Activated CD4-positive, alpha-beta T cell treated with anti-CD3 and anti-CD28 coated beads, Interleukin-2, amount 50 U/mL, for 4 hours (primary cell): ENCODE measurements around the gene GDI1.
"Not testable (repeated sequence)": the region's sequence is repeated elsewhere in the genome, so short reads cannot be mapped to it uniquely, and the experiment has no call there.

Experiments
- DNase-seq, 2 experiments: peaks; one replicate each; pipeline ENCODE4 v3.0.0-alpha.2; 2020

GDI1 gene

DNA sequence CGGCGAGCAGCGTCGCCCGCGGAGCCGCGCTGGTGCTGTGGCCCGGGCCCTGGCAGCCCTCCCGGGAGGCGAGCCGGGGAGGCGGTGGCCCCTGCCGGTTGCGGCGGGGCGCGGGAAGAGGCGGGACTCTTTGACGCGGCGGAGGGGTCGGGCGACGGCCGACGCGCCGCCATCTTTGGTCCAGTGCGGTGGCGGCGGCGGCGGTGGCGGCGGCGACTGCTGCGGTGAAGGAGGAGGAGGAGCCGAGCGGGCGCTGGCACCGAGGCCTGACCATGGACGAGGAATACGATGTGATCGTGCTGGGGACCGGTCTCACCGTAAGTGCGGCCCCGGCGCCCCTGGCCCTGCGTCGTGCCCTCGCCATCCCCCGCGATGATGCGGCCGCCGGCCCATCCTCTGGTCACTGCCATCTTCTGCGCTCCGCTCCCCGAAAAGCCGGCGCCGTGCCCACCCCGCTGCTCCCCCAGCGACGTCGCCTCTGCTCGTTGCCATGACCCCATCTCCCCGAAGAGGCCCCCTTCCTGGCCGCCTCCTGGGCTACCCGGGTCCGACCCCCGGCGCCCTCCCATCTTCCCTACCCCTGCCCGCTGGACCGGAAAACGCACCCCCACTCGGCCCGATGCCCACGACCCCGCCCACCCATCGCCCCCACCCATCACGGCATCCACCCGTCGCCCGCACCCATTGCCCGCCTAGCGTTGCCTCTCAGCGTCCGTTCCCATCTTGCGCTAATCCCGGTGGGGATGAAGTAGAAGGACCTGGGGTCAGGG is at the start of gene GDI1:
Gene GDI1, plus strand, starts transcription at position 172 of the 770 bp plus-strand sequence. Its CDS starts 101 bp downstream, at position 273.
- peak in 1 of 2 experiments; percentile 34 for DNase-seq

GRCh38 chrX:154388094-154388493 is 48.9 kb upstream of the GDI1 start:
- not testable (repeated sequence) for DNase-seq

DNA sequence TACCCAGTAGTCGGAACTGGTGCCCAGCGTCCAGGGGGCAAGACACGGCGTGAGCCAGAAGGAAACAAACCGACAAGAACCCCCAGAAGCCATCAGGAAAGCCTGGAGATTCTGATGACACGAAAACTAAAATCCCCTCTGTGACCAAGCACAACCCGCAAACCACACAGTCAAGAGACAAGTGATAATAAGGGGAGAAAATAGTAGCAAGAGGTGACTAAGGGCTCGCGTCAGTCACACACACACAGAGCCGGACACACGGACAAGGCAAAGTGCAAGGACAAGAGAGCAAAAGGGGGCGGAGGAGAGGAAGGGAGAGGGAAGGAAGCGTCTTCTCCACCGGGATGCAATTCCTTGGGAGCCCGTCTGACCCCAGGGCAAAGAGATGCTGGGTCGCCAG is 48.3 kb upstream of the GDI1 start:
- DNase-seq: not testable (repeated sequence)

- not testable (repeated sequence) for DNase-seq
Measured at GRCh38 chrX:154389812-154390747, 46.9 kb upstream of the GDI1 start.

DNA sequence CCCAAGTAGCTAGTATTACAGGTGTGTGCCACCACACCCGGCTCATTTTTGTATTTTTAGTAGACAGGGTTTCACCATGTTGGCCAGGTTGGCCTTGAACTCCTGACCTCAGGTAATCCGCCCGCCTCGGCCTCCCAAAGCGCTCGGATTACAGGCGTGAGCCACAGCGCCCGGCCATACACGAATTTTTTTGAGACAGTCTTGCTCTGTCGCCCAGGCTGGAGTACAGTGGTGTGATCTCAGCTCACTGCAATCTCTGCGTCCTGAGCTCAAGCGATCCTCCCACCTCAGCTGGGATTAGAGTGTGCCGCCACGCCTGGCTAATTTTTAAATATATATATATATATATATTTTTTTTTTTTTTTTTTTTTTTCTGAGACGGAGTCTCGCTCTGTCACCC is 40.6 kb upstream of the GDI1 start:
- not testable (repeated sequence) for DNase-seq

- DNase-seq: peak; percentile 41 to 46
Measured at GRCh38 chrX:154396973-154397887, 39.7 kb upstream of the GDI1 start.

DNA sequence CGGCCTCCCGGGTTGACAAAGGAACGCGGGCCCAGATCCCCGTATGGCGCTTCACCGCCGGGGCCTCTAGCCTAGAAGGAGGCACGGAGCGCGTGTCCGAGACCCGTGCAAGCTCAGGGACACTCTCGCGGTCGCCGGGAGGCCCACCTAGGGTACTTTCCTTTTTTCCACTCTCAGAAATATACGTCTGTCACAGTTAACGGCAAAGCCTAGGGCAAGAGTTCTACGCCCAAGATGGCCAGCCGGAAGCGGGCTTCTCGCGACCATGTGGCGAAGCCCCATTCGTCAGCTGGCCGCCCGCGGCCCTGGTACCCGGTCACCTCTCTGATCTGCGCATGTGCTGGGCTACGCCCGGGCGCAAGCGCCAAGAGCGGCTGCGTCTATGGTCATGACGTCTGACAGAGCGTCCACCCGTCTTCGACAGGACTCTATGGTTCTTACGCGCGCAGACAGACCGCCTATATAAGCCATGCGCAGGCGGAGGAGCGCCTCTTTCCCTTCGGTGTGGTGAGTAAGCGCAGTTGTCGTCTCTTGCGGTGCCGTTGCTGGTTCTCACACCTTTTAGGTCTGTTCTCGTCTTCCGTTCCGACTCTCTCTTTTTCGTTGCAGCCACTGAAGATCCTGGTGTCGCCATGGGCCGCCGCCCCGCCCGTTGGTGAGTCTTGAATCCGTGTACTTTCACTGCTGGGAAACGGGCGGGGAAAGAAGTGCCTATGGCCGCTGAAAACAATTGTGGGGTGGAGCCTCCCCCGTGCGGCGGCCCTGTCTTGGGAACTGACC is 38.9 kb upstream of the GDI1 start, which contains the start of gene RPL10:
Gene RPL10, plus strand, starts transcription at position 490 of the 780 bp plus-strand sequence. Its CDS starts 143 bp downstream, at position 633.
- DNase-seq: peak; percentile 80 to 83

- DNase-seq: peak; percentile 77
Measured at GRCh38 chrX:154398668-154399526, 38.1 kb upstream of the GDI1 start.

GRCh38 chrX:154399527-154400368 is 37.2 kb upstream of the GDI1 start:
- DNase-seq: no peak

DNA sequence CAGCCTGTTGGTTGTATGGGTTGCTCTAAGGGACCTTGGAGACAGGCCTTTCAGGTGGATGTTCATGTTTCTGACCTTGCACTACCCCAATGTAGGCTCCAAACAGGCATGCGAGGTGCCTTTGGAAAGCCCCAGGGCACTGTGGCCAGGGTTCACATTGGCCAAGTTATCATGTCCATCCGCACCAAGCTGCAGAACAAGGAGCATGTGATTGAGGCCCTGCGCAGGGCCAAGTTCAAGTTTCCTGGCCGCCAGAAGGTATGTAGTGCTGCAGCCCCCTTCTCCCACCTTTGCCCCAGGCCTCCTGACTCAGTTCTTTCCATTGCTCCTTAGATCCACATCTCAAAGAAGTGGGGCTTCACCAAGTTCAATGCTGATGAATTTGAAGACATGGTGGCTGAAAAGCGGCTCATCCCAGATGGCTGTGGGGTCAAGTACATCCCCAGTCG is 36.6 kb upstream of the GDI1 start:
- DNase-seq: not testable (repeated sequence)

DNA sequence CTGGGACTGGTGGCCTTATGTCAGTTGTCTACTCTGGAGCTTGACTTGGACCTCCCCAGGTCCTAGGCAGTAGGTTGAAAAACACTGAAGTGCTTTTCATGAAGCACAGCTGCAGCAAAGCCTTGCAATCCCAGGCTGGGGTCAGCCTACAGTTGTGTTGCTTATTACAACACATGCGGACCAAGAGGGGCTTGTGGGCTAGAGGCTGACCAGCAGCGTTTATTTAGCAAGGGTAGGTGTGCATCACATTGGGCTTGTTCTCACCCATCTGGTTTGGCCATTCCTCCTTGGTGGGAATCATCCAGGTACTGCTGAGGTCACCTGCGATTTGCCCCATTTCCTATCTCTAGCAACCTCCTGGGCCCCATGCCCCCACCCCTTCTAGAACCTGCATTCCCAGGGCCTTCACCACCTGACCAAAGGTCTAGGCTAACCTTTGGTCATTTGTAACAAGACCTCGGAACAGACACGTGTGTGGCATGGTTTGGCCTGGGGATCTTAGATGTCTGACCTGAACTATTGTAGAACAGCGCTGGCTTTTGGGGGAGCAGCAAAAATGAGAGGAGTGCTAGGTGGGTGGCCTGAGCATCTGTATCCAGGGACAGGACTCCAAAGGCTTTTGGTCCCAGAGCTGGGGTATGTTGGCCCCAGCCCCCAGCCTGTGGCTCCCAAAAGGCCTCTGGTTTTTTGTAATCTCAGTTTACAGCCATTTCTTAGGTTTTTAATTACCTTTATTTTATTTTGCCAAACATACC is 35.7 kb upstream of the GDI1 start:
- no peak for DNase-seq

GRCh38 chrX:154401918-154402621 is 34.9 kb upstream of the GDI1 start:
- DNase-seq: no peak

- DNase-seq: no peak
Measured at GRCh38 chrX:154402622-154403127, 34.3 kb upstream of the GDI1 start.

DNA sequence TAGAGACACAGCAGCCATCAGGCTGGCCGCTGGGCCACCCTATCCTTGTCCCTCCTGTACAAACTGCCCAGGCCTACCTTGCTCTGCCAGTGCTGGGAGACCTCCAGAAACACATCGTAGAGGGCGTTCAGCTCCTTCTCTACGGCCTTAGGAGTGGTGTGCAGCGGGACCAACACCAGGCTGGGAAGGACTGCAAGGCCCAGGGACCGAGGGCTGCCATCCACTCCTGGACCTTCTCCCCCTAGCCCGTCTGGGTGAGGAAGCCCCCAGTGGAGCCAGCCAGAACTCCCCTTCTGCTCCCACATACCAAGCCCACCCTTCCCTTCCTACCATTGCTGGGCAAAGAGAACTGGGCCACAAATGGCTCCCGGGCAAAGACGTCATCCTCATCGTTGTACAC is 33.8 kb upstream of the GDI1 start:
- no peak for DNase-seq

- DNase-seq: no peak
Measured at GRCh38 chrX:154403858-154404257, 33.1 kb upstream of the GDI1 start.

- no peak for DNase-seq
Measured at GRCh38 chrX:154404625-154405192, 32.2 kb upstream of the GDI1 start.

- DNase-seq: no peak
Measured at GRCh38 chrX:154408659-154409221, 28.2 kb upstream of the GDI1 start.
